ENCODE results near the gene GABRG3. TPM values are rescaled to one million over a fixed set of nuclear protein-coding genes. Genes with fewer than 3 reads are reported as not detected.

GABRG3 gene
- total RNA-seq, 1 donor from 2014 or later = 0.08 TPM

GRCh38 chr15:26935322-26935721, 35.7 kb upstream of the GABRG3 start:
- H3K27me3 ChIP-seq (ENCODE audit: control insufficient read depth, insufficient read depth, low read length) = no peaks in the 10 kb centered on the region
- H3K36me3 ChIP-seq (ENCODE audit: control insufficient read depth, insufficient read depth, low read length) = no peaks in the 10 kb centered on the region
- DNase-seq (ENCODE audit: low read depth) = no peak
- no peak for TF ChIP-seq CTCF (IDR thresholded peaks at IDR 0.05; ENCODE audit: insufficient read depth, low read length, poor library complexity, severe bottlenecking)
- H3K4me3 ChIP-seq (ENCODE audit: low read depth, low read length) = no peak overlapping the region

GRCh38 chr15:26936502-26936901, 34.5 kb upstream of the GABRG3 start:
- no peak overlapping the region for H3K4me3 ChIP-seq (ENCODE audit: low read depth, low read length)

GRCh38 chr15:26937134-26937533, 33.8 kb upstream of the GABRG3 start:
- no peaks in the 10 kb centered on the region for H3K36me3 ChIP-seq (ENCODE audit: control insufficient read depth, insufficient read depth, low read length)
- H3K27me3 ChIP-seq (ENCODE audit: control insufficient read depth, insufficient read depth, low read length) = no peaks in the 10 kb centered on the region
- TF ChIP-seq CTCF (IDR thresholded peaks at IDR 0.05; ENCODE audit: insufficient read depth, low read length, poor library complexity, severe bottlenecking) = no peak
- no peak for DNase-seq (ENCODE audit: low read depth)
- no peak overlapping the region for H3K4me3 ChIP-seq (ENCODE audit: low read depth, low read length)

More at GRCh38 chr15:26936502-26936901, 34.5 kb upstream of the GABRG3 start:
- DNase-seq (ENCODE audit: low read depth) = no peak
- H3K36me3 ChIP-seq (ENCODE audit: control insufficient read depth, insufficient read depth, low read length) = no peaks in the 10 kb centered on the region
- H3K27me3 ChIP-seq (ENCODE audit: control insufficient read depth, insufficient read depth, low read length) = no peaks in the 10 kb centered on the region
- TF ChIP-seq CTCF (IDR thresholded peaks at IDR 0.05; ENCODE audit: insufficient read depth, low read length, poor library complexity, severe bottlenecking) = no peak

- no peak for TF ChIP-seq CTCF (IDR thresholded peaks at IDR 0.05; ENCODE audit: insufficient read depth, low read length, poor library complexity, severe bottlenecking)
- Histone ChIP-seq H3K4me3 (ENCODE audit: low read depth, low read length) (no peak overlapping the region), H3K36me3 (ENCODE audit: control insufficient read depth, insufficient read depth, low read length) (no peaks in the 10 kb centered on the region), H3K27me3 (ENCODE audit: control insufficient read depth, insufficient read depth, low read length) (no peaks in the 10 kb centered on the region)
- no peak for DNase-seq (ENCODE audit: low read depth)
These were observed 31.6 kb upstream of the GABRG3 start for GRCh38 chr15:26939398-26939797.

- DNase-seq (ENCODE audit: low read depth) = no peak
- H3K4me3 ChIP-seq (ENCODE audit: low read depth, low read length) = no peak overlapping the region
- no peaks in the 10 kb centered on the region for H3K27me3 ChIP-seq (ENCODE audit: control insufficient read depth, insufficient read depth, low read length)
- H3K36me3 ChIP-seq (ENCODE audit: control insufficient read depth, insufficient read depth, low read length) = no peaks in the 10 kb centered on the region
- no peak for TF ChIP-seq CTCF (IDR thresholded peaks at IDR 0.05; ENCODE audit: insufficient read depth, low read length, poor library complexity, severe bottlenecking)
These were observed 29.5 kb upstream of the GABRG3 start for GRCh38 chr15:26941489-26941888.

GRCh38 chr15:26943866-26944265, 27.1 kb upstream of the GABRG3 start:
- DNase-seq (ENCODE audit: low read depth) = no peak
- H3K4me3 ChIP-seq (ENCODE audit: low read depth, low read length) = no peak overlapping the region
- no peaks in the 10 kb centered on the region for H3K36me3 ChIP-seq (ENCODE audit: control insufficient read depth, insufficient read depth, low read length)
- no peaks in the 10 kb centered on the region for H3K27me3 ChIP-seq (ENCODE audit: control insufficient read depth, insufficient read depth, low read length)
- no peak for TF ChIP-seq CTCF (IDR thresholded peaks at IDR 0.05; ENCODE audit: insufficient read depth, low read length, poor library complexity, severe bottlenecking)
